VCaP (cell line): ENCODE results near the gene ORM1.

Source experiments
- H3K27ac ChIP-seq: fragments of 450-650 bp; 2 replicates; pipeline ENCODE4 v1.5.1; 2017
- CTCF ChIP-seq: fragments of 450-650 bp; conservative IDR thresholded peaks from 2 replicates; pipeline ENCODE4 v1.5.1; 2017; ENCODE audit warnings: mild to moderate bottlenecking, moderate library complexity

Gene ORM1

DNA sequence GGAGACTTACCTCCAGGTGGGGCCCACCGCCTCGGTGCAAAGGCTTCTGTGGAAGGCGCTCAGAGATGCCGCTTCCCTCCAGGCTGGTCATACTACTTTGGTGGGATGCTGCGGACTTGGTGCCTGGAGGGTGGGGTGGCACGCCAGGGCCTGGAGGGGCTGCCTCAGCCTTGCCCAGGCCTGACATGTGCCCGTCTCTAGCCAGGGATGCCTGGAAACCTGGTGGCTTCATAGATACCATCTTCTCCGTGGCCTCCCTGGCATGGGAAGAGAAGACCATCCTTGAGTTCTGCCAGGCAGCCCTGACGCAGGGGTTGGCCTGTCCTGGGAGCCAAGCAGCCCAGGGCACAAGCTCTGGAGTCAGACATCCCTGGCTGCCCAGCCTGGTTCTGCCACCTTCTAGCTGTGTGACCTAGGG is 35.0 kb downstream of the ORM1 start:
- H3K27ac ChIP-seq: no peak overlapping the region
- TF ChIP-seq CTCF: no peak

DNA sequence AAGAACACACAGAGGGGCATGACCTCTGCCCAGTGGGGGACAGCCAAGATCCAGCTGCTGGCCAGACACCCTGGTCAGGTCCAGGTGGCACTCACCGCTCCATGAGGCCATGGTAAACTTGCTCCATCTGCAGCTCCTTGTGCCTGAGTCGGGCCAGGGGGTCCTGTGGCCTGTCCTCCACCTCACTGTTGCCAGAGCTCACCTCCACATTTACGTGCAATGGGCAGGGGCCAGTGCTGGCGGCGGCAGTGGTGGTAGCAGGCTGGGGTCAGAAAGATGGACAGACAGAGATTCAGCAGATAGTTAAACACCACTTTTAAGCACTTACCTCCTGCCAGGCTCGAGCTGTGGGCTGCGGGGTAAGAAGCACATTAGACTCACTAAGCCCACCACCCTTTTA is 36.9 kb downstream of the ORM1 start:
- no peak for TF ChIP-seq CTCF
- no peak overlapping the region for H3K27ac ChIP-seq

GRCh38 chr9:114361542-114361941 is 38.6 kb downstream of the ORM1 start:
- H3K27ac ChIP-seq: no peak overlapping the region
- TF ChIP-seq CTCF: no peak

GRCh38 chr9:114362394-114362793 is 39.5 kb downstream of the ORM1 start:
- no peak overlapping the region for H3K27ac ChIP-seq
- no peak for TF ChIP-seq CTCF

DNA sequence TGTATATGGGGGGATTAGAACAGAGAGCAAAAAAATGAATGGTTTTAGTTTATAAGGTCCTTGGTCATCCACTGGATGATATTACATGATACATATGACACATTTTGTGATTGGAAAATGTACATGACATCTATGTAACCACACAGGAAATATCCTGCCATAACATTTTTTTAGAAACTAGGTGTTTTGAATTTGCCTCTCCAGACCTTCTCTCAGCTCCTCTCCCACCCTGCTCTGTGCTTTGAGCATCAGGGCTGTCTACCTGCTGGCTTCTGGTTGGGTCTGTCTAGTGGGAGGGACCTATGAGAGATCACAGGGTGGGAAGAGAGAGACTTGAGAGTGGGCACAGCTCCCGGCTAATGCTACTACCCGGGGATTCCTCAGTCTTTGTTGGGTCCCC is 40.5 kb downstream of the ORM1 start:
- H3K27ac ChIP-seq: no peak overlapping the region
- TF ChIP-seq CTCF: no peak

GRCh38 chr9:114364134-114365041 is 41.5 kb downstream of the ORM1 start:
- no peak for TF ChIP-seq CTCF
- H3K27ac ChIP-seq: no peak overlapping the region

GRCh38 chr9:114365194-114365593 is 42.3 kb downstream of the ORM1 start:
- no peak overlapping the region for H3K27ac ChIP-seq
- no peak for TF ChIP-seq CTCF
